ENCODE results near the gene DCAF11. TPM values are rescaled to one million over a fixed set of nuclear protein-coding genes. Genes with fewer than 3 reads are reported as not detected.

The DCAF11 gene
- total and polyA plus RNA-seq, 2 of the 13 experiments (the other 11 are each of a cell fraction or from before 2014, with no cell fraction given): 150 to 257 TPM

GRCh38 chr14:24074625-24075484, 39.7 kb upstream of the DCAF11 start:
- Histone ChIP-seq H3K27ac (ENCODE audit: extremely low read length, insufficient read depth, low read length) (no peak overlapping the region), H3K4me2 (ENCODE audit: low read depth, low read length) (peak overlapping the region; percentile 5; the same call in 1 of the 2 replicates), H3K9me3 (ENCODE audit: low read length) (no peaks in the 10 kb centered on the region), H3K9ac (ENCODE audit: insufficient read depth, low read depth, low read length) (no peak overlapping the region), H4K20me1 (ENCODE audit: insufficient read depth, low read length) (no peaks in the 10 kb centered on the region), H2AFZ (ENCODE audit: low read length) (no peak overlapping the region), H3K4me3 (replicated peaks in 1 of 3; ENCODE audit: insufficient read depth in 1 of 3, low read depth in 2 of 3, low read length in 3 of 3) (no peak overlapping the region), H3K27me3 (ENCODE audit: control insufficient read depth in 1 of 2, insufficient read depth in 2 of 2, low read length in 2 of 2) (peaks cover 12 to 65% of the 10 kb centered on the region in 2 experiments), H3K79me2 (ENCODE audit: insufficient read depth, low read length) (no peaks in the 10 kb centered on the region), H3K36me3 (replicated peaks in 1 of 2; ENCODE audit: control insufficient read depth in 1 of 2, insufficient read depth in 2 of 2, low read length in 2 of 2) (no peaks in the 10 kb centered on the region), H3K4me1 (ENCODE audit: insufficient read depth, low read length) (peaks cover 28% of the 10 kb centered on the region)
- peak; percentile 55 for FAIRE-seq
- ChIA-PET CTCF (ENCODE audit: low intra/inter-chr PET ratio, low total read pairs) (no interaction called here), POLR2A (interaction anchor here (1.1 to 8.3 kb wide), 8 partner anchors 12 to 67 kb away, joined by 3 to 68 read pairs (median 5); partner anchors contain the start of genes DCAF11, EMC9, NRL and PCK2)
- in situ Hi-C loops (cut with HindIII; ENCODE audit: extremely low pct_ligation_motif_present, low pct_unique_long_range_greater_than_20kb) (no loop called here), intact Hi-C loops (cut with micrococcal nuclease; ENCODE audit: unreplicated experiment) (no loop called here)
- DNase-seq (ENCODE audit: low spot score): no peak
- no TSS peak for BruUV-seq (replicated peaks)
- 26% methylated on average over 11 of the region's 11 CpGs for WGBS (ENCODE audit: low lambda C conversion rate)
- ATAC-seq: peak; percentile 8
- TF ChIP-seq NR2C2 (CRISPR knock-in tag; IDR thresholded peaks at IDR 0.05; ENCODE audit: borderline replicate concordance) (peak; percentile 43; the same call in 1 of the 2 replicates), NFYB (CRISPR knock-in tag; IDR thresholded peaks at IDR 0.05) (no peak), SNAPC5 (CRISPR knock-in tag; IDR thresholded peaks at IDR 0.05; ENCODE audit: borderline replicate concordance) (peak; percentile 34; the same call in 1 of the 2 replicates), ZNF737 (CRISPR knock-in tag; IDR thresholded peaks at IDR 0.05; ENCODE audit: borderline replicate concordance) (0 out of 2 replicates have a peak, but pooled peaks have one; percentile 17), ZNF180 (CRISPR knock-in tag; IDR thresholded peaks at IDR 0.05; ENCODE audit: borderline replicate concordance, low read depth) (no peak), TARDBP (CRISPR knock-in tag; IDR thresholded peaks at IDR 0.05) (peak; percentile 40; the same call in 1 of the 2 replicates), KDM5A (IDR thresholded peaks at IDR 0.05; ENCODE audit: borderline replicate concordance, low read length) (no peak), SMC3 (IDR thresholded peaks at IDR 0.05; ENCODE audit: low read length) (no peak), SKIL (CRISPR knock-in tag; IDR thresholded peaks at IDR 0.05; ENCODE audit: borderline replicate concordance) (0 out of 2 replicates have a peak, but pooled peaks have one; percentile 19), EED (CRISPR knock-in tag; IDR thresholded peaks at IDR 0.05) (0 out of 2 replicates have a peak, but pooled peaks have one; percentile 52), SALL2 (CRISPR knock-in tag; IDR thresholded peaks at IDR 0.05) (peak; percentile 54; the same call in 1 of the 2 replicates), KLF12 (CRISPR knock-in tag; IDR thresholded peaks at IDR 0.05; ENCODE audit: borderline replicate concordance) (peak; percentile 58; the same call in 1 of the 2 replicates), TEAD2 (CRISPR knock-in tag; IDR thresholded peaks at IDR 0.05) (0 out of 2 replicates have a peak, but pooled peaks have one; percentile 11), HNF4A (CRISPR knock-in tag; IDR thresholded peaks at IDR 0.05) (peak; percentile 85), ZNF280D (CRISPR knock-in tag; IDR thresholded peaks at IDR 0.05) (0 out of 2 replicates have a peak, but pooled peaks have one; percentile 53), NR2F2 (IDR thresholded peaks at IDR 0.05; ENCODE audit: borderline replicate concordance, low read depth) (peak; percentile 20; the same call in 1 of the 2 replicates), ESRRA (CRISPR knock-in tag; IDR thresholded peaks at IDR 0.05; ENCODE audit: low read depth) (peak; percentile 96), ZNF761 (CRISPR knock-in tag; conservative IDR thresholded peaks at IDR 0.05) (0 out of 2 replicates have a peak, but pooled peaks have one; percentile 31)
